Heart left ventricle (tissue), 16 donors: Measurements from ENCODE around the gene NCAPH2. TPM values are rescaled to one million over a fixed set of nuclear protein-coding genes. Genes with fewer than 3 reads are reported as not detected.
A peak's percentile ranks its signal among the peaks of the same experiment; 100 is the strongest.

Experiments
- ATAC-seq, 4 donors: fragments of 200-7000 bp; cut with Tn5 transposase; one replicate each; pipeline ENCODE4 v1.9.1; 2020 to 2022; ENCODE audit warnings: moderate library complexity in 4 of 4, mild to moderate bottlenecking in 3 of 4, moderate number of reproducible peaks in 1 of 4
- DNase-seq, 5 donors: peaks; one replicate each; pipeline ENCODE4 v3.0.0-alpha.2; 2020
- H3K27ac ChIP-seq, 12 donors: fragments of 200-600 bp; sonication (generic) in 4 of 12; one replicate each; pipeline versions ENCODE4 v1.5.0 to v1.8.0; 2016 to 2022; ENCODE audit warnings: mild to moderate bottlenecking in 2 of 12
- H3K27me3 ChIP-seq, 9 donors: fragments of 200-600 bp; sonication (generic) in 2 of 9; one replicate each; pipeline versions ENCODE4 v1.5.1 to v1.8.0; 2016 to 2022; ENCODE audit warnings: mild to moderate bottlenecking in 3 of 9
- H3K36me3 ChIP-seq, 9 donors: fragments of 200-600 bp; sonication (generic) in 2 of 9; one replicate each; pipeline versions ENCODE4 v1.5.0 to v1.8.0; 2018 to 2022; ENCODE audit warnings: mild to moderate bottlenecking in 2 of 9
- H3K4me1 ChIP-seq, 12 donors: fragments of 200-600 bp; sonication (generic) in 4 of 12; one replicate each; pipeline versions ENCODE4 v1.5.0 to v1.8.0; 2016 to 2022; ENCODE audit warnings: mild to moderate bottlenecking in 3 of 12
- H3K4me3 ChIP-seq, 12 donors: fragments of 200-600 bp; sonication (generic) in 4 of 12; one replicate each; pipeline versions ENCODE4 v1.5.0 to v1.8.0; 2017 to 2022; ENCODE audit warnings: mild to moderate bottlenecking in 9 of 12, moderate library complexity in 4 of 12
- H3K9me3 ChIP-seq, 12 donors: fragments of 200-600 bp; sonication (generic) in 4 of 12; one replicate each; pipeline versions ENCODE4 v1.5.0 to v1.8.0; 2016 to 2022; ENCODE audit warnings: mild to moderate bottlenecking in 1 of 12
- POLR2A ChIP-seq, 2 donors: fragments of 450-650 bp; IDR thresholded peaks; one replicate each; pipeline ENCODE4 v1.6.1; 2017; ENCODE audit warnings: antibody characterized with exemption in 2 of 2, mild to moderate bottlenecking in 2 of 2, moderate library complexity in 2 of 2
- WGBS, 4 donors: extraction: QIAGEN DNeasy Blood & Tissue Kit in 2 of 4; methylation state at CpG; one replicate each; pipeline versions ENCODE4 v1.1.5 to v1.1.7; 2013 to 2018; 5-methylcytosine and 5-hydroxymethylcytosine counted together
- intact Hi-C, 10 donors: fragments of 100-400 bp; cut with DNase I; formaldehyde crosslinking; loops; one replicate each; pipeline versions ENCODE4 v1.11.1 to v1.14.2; 2022
- polyA plus RNA-seq, 2 donors: library from polyadenylated mRNA; stranded (reverse); fragments of 200-250 nt; gene quantifications; one replicate each; pipeline ENCODE4 v1.2.3, GENCODE V29; 2013
- total RNA-seq, 9 donors: library from RNA; depleted of rRNA in 2 of 9; stranded (reverse); fragments of >200 nt in 2 of 9; fragmentation: NEBNext Ultra II Directional in 3 of 9; extraction: Animal tissue kit (Norgen Biotek cat#: 25700) in 3 of 9; gene quantifications; one replicate each; pipeline versions ENCODE4 v1.1.0 to v1.2.4, GENCODE V29; 2016 to 2023
- TF ChIP-seq, protein P1 (sequence below), 12 donors: fragments of 200-600 bp; sonication (generic) in 4 of 12; IDR thresholded peaks; one replicate each; pipeline versions ENCODE4 v1.5.0 to v1.8.0; 2018 to 2022; ENCODE audit warnings: antibody characterized with exemption in 12 of 12, mild to moderate bottlenecking in 5 of 12
- donor health status: ischemic (EF 13 %, LVEDD 7.1; RV severe dilation, severe dysfunction).
- donor health status: healthy with polysubstance abuse.
- donor health status: DM: no; HTN: yes; CAD: no.
- donor health status: DM: no; HTN: no; CAD: no.
- donor health status: ischemic (EF 25% LVEDD 6.9; RV normal size, moderate dysfunction).
- donor health status: ischemic (EF 25% LVEDD 5.7; RV mildly dilated, moderate dysfunction).
- donor health status: healthy.
- donor health status: DM: yes; HTN: yes; CAD: no.
- donor health status: ischemic (EF 35%, LVEDD 5.7; RV mildly dilated, moderate dysfunction).
- donor health status: nonischemic (EF 11% LVEDD 7.7; RV severe dilation, severe dysfunction).
- donor health status: DM: yes; HTN: yes; CAD: no.
- donor health status: PGD.
- donor health status: ischemic (EF 29% LVEDD 5.4; RV normal size, mild dysfunction).
- donor health status: nonischemic (EF 23%, LVEDD 6.1; RV moderate dilation, normal function).

Gene NCAPH2
- total and polyA plus RNA-seq, 11 donors: 24.7 to 43.3 (median 28.1) TPM

DNA sequence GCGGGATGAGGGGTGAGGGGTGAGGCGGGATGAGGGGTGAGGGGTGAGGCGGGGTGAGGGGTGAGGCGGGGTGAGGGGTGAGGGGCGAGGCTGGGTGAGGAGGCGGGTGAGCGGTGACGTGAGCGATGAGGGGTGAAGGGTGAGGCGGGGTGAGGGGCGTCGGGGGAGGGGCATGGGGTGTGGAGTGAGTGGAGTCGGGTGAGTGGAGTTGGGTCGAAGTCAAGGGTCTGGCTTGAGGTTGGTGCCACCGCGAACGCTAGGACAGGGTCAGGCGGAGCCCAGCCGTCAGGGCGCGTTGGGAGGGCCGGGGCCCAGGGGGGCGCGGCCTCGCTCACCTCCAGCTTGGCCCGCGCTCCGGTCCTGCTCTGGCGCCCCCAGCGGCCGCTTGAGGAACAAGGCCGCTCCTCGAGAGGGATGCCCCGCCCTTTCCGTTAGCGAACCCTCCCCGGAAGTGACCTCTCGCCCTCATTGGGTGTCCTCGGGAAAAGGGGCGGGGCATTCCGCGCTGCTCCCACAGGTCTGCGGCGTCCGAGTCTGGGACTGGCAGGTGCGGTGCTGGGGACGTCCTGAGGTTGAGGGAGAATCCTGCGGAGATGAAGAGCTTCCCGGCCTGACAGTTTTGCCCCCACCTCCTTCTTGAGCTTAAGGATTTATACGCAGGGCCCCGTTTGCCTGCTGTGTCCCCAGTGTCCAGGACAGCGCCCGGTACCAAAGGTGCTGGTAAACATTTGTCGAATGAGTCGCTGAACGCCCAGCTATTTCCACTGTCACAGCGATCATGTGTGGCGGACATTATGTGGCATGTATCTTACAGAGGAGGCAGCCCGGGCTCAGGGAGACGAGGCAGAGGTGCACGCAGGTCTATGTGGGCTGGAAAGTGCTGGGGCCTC, 54.7 kb downstream of the NCAPH2 start, which contains the start of gene SYCE3:
Gene SYCE3, minus strand, starts transcription at position 397 of the 890 bp plus-strand sequence. CDS start 6,514 bp downstream, outside the sequence.
- ATAC-seq (peak; percentile 94 to 97 (median 96)), DNase-seq (peak; percentile 97 to 99 (median 98))
- intact Hi-C loops: loop anchor here in 3 of 10 donors (1.0 to 5.0 kb wide), 5 partner anchors 20 to 55 kb away; partner anchors contain the start of genes SCO2 (in 2 of the 3), CHKB (in 1 of the 3), LMF2 (in 1 of the 3) and NCAPH2 (in 1 of the 3)
- peak within 1 kb of the TSS; percentile 65 to 96 (median 86) for H3K27ac ChIP-seq
- H3K4me3 ChIP-seq: peak within 1 kb of the TSS; percentile 30 to 97 (median 64)
- no peaks in the 10 kb centered on the region for H3K9me3 ChIP-seq
- peaks cover 0 to 7% (median 3%) of the 10 kb centered on the region in 9 donors for H3K36me3 ChIP-seq
- TF ChIP-seq POLR2A (IDR thresholded peaks at IDR 0.05): peak; percentile 51 to 86
- TF ChIP-seq, protein P1, sequence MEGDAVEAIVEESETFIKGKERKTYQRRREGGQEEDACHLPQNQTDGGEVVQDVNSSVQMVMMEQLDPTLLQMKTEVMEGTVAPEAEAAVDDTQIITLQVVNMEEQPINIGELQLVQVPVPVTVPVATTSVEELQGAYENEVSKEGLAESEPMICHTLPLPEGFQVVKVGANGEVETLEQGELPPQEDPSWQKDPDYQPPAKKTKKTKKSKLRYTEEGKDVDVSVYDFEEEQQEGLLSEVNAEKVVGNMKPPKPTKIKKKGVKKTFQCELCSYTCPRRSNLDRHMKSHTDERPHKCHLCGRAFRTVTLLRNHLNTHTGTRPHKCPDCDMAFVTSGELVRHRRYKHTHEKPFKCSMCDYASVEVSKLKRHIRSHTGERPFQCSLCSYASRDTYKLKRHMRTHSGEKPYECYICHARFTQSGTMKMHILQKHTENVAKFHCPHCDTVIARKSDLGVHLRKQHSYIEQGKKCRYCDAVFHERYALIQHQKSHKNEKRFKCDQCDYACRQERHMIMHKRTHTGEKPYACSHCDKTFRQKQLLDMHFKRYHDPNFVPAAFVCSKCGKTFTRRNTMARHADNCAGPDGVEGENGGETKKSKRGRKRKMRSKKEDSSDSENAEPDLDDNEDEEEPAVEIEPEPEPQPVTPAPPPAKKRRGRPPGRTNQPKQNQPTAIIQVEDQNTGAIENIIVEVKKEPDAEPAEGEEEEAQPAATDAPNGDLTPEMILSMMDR (IDR thresholded peaks at IDR 0.05): peak; percentile 92 to 100 (median 98)
- no peaks in the 10 kb centered on the region for H3K27me3 ChIP-seq
- 6 to 13% (median 9%) methylated on average over 38 to 60 of the region's 61 CpGs for WGBS, 4 donors
- peaks cover 0 to 17% (median 7%) of the 10 kb centered on the region in 12 donors for H3K4me1 ChIP-seq

DNA sequence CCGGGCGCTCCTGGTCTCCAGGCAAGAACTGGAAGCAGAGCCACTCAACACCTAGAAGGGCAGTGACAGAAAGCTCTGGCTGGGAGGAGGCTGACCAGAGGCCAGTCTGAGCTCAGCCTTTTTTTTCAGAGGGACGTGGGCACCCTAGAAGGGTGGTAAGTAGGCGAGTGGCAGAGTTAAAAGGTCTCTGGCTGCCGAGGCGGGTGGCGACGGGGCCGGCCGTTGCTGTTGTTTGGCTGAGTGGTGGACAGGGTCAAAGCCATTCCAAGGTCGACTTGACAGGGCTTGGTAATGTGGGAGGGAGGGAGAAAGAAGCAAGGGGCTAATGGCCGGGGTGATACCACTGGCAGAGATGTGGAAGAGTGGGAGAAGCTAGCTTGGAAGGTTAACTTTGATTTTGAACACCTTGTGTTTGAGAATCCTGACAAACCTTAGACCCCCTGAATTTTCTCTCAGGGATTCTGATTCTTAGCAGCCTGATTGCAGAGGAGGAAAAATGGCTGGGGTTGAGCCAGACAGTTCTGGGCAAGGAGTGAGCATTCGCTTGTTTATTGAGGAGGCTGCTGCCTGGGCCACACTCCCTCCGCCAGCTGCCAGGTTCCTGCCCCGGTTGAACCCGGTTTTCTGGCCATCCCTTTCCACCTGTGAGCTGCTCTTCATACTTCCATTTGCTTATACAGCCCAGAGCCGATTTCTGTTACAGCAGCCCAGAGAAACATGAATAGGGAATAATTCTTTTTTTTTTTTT, 55.6 kb downstream of the NCAPH2 start:
- WGBS, 4 donors: 25 to 33% (median 27%) methylated on average over 17 of the region's 17 CpGs
- Histone ChIP-seq H3K36me3 (peaks cover 0 to 15% (median 11%) of the 10 kb centered on the region in 9 donors), H3K9me3 (no peaks in the 10 kb centered on the region), H3K27me3 (no peaks in the 10 kb centered on the region), H3K27ac (peak overlapping the region; percentile 65 to 96 (median 86)), H3K4me1 (peaks cover 0 to 17% (median 7%) of the 10 kb centered on the region in 12 donors), H3K4me3 (peak overlapping the region; percentile 30 to 97 (median 64))
- intact Hi-C loops: loop anchor here in 2 of 10 donors (1.0 to 5.0 kb wide), 4 partner anchors 19 to 56 kb away; partner anchors contain the start of genes CHKB (in 1 of the 2), LMF2 (in 1 of the 2), NCAPH2 (in 1 of the 2) and SCO2 (in 1 of the 2)
- TF ChIP-seq, protein P1 (IDR thresholded peaks at IDR 0.05): no peak
- TF ChIP-seq POLR2A (IDR thresholded peaks at IDR 0.05): no peak
- ATAC-seq: peak; percentile 35 to 50 (median 42)
- DNase-seq: no peak

DNA sequence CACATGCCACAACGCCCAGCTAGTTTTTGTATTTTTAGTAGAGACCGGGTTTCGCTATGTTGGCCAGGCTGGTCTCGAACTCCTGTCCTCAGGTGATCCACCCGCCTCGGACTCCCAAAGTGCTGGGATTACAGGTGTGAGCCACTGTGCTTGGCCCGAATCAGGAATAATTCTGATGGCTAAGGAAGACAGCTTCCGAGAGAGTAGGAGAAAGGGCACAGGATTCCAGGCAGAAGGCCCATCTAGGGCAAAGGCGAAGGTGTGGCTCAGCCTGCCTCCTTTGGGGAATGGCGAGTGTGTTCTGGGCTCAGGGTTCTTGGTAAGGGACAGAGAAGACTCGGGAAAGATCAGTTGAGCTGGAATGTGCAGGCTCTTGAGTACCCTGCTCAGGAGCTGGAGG, 56.3 kb downstream of the NCAPH2 start:
- Histone ChIP-seq H3K27ac (peak overlapping the region in 10 of 12 donors; percentile 65 to 96 (median 86)), H3K36me3 (peaks cover 0 to 22% (median 18%) of the 10 kb centered on the region in 9 donors)
- no peak for DNase-seq

More for the DNA sequence above, 56.3 kb downstream of the NCAPH2 start:
- peaks cover 0 to 17% (median 7%) of the 10 kb centered on the region in 12 donors for H3K4me1 ChIP-seq
- no peaks in the 10 kb centered on the region for H3K27me3 ChIP-seq
- WGBS, 4 donors: 85 to 92% (median 87%) methylated on average over 11 of the region's 11 CpGs
- peak in 1 of 4 donors; percentile 10 for ATAC-seq
- H3K9me3 ChIP-seq: no peaks in the 10 kb centered on the region
- intact Hi-C loops: loop anchor here in 2 of 10 donors (5.0 kb wide), 2 partner anchors 37 to 57 kb away; partner anchors contain the start of genes LMF2 (in 1 of the 2), NCAPH2 (in 1 of the 2) and SCO2 (in 1 of the 2)
- peak overlapping the region in 2 of 12 donors; percentile 62 to 65 for H3K4me3 ChIP-seq
- TF ChIP-seq POLR2A (IDR thresholded peaks at IDR 0.05): no peak
- TF ChIP-seq, protein P1 (IDR thresholded peaks at IDR 0.05): no peak
